Retinal pigment epithelial cell (primary cell): ENCODE data around the gene CHMP5.

Source experiments
- DNase-seq: peaks from one replicate; pipeline ENCODE4 v3.0.0-alpha.2; 2010; ENCODE audit warnings: low read depth
- H3K4me3 ChIP-seq: 2 replicates; pipeline ENCODE4 v1.5.1; 2011; ENCODE audit warnings: mild to moderate bottlenecking, low read length, control low read depth, moderate library complexity
- TF ChIP-seq, protein P1 (sequence below): conservative IDR thresholded peaks from 2 replicates; pipeline ENCODE4 v1.5.1; 2011; ENCODE audit warnings: low read depth, low read length, control low read depth, inconsistent platforms

Gene CHMP5

DNA sequence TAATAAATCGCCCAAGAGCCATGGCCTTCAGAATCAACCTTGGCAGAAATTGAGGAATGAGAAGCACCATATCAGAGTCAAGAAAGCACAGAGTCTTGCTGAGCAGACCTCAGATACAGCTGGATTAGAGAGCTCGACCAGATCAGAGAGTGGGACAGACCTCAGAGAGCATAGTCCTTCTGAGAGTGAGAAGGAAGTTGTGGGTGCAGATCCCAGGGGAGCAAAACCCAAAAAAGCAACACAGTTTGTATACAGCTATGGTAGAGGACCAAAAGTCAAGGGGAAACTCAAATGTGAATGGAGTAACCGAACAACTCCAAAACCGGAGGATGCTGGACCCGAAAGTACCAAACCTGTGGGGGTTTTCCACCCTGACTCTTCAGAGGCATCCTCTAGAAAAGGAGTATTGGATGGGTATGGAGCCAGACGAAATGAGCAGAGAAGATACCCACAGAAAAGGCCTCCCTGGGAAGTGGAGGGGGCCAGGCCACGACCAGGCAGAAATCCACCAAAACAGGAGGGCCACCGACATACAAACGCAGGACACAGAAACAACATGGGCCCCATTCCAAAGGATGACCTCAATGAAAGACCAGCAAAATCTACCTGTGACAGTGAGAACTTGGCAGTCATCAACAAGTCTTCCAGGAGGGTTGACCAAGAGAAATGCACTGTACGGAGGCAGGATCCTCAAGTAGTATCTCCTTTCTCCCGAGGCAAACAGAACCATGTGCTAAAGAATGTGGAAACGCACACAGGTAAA is 30.0 kb downstream of the CHMP5 start:
- no peak overlapping the region for H3K4me3 ChIP-seq
- TF ChIP-seq, protein P1, sequence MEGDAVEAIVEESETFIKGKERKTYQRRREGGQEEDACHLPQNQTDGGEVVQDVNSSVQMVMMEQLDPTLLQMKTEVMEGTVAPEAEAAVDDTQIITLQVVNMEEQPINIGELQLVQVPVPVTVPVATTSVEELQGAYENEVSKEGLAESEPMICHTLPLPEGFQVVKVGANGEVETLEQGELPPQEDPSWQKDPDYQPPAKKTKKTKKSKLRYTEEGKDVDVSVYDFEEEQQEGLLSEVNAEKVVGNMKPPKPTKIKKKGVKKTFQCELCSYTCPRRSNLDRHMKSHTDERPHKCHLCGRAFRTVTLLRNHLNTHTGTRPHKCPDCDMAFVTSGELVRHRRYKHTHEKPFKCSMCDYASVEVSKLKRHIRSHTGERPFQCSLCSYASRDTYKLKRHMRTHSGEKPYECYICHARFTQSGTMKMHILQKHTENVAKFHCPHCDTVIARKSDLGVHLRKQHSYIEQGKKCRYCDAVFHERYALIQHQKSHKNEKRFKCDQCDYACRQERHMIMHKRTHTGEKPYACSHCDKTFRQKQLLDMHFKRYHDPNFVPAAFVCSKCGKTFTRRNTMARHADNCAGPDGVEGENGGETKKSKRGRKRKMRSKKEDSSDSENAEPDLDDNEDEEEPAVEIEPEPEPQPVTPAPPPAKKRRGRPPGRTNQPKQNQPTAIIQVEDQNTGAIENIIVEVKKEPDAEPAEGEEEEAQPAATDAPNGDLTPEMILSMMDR = no peak
- no peak for DNase-seq

DNA sequence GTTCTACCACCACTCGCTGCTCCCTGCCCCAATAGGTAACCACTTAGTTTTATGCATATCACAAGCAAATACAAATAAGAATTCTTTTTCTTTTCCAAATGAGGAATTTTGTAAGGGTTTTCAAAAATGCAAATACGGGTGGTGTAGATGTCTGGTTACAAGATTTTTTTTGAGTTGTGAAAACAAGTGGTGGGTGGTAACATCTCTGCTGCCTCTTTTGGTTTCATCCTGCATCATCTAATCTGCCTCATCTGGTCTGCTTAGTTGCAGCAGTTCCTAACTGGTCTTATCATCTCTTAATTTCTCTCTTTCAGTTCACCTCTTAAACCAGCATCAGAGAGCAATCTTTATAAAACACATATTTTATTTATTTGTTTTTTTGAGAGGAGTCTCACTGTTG is 30.7 kb downstream of the CHMP5 start:
- no peak for DNase-seq
- no peak overlapping the region for H3K4me3 ChIP-seq
- TF ChIP-seq, protein P1 = no peak

DNA sequence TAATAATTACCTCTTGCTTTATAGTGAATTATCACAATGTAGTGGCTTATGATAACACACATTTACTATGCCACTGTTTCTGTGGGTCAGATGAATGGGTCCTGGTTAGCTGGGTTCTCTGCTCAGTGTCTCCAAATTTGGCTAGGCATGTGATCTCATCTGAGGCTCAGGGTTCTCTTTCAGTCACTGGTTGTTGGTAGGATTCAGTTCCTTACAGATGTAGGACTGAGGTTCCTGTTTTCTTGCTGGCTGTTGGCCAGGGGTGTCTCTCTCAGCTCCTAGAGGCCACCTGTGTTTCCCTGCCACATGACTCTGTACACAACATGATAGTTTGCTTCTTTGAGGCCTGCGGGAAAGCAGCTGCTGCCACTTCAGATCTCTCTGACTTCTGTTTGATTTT is 32.6 kb downstream of the CHMP5 start:
- no peak overlapping the region for H3K4me3 ChIP-seq
- DNase-seq = no peak
- TF ChIP-seq, protein P1 = no peak

DNA sequence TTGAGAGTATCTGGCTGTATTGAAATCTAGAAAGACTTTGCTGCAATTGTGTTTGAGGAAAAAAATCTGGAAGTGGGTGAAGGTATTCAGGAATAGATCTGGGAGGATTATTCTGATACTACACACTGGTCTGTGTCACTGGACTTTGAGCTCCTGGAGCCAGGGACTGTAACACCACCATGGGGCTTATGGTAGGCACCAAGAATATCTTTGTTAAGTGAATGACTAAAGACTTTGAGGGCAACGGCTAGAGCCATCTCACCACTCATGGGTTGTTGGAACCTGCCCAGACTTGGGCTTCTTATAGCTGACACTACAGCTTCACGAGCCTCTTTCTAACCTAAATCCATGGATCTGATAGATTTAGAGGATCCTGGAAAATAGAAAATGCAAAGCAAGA is 35.7 kb downstream of the CHMP5 start:
- H3K4me3 ChIP-seq = no peak overlapping the region
- DNase-seq = no peak

DNA sequence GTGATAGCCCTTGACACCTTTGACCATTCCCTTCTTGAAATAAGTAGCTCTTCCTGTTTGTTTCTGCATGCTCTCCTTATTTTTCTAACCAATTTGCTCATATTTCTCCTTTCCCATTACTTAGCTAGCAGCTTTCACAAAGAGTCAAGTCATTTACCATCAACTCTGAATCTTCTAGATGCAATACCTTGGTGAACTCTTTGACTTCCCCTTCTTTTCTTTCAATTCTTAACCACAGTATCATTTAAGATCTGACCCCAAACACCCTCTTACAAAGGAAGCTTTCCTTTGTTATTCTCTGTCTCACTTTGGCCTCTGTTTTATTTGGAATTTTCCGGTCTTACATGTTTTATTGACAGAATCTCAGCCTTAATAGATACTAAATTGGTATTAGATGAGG is 39.5 kb downstream of the CHMP5 start:
- TF ChIP-seq, protein P1 = no peak
- no peak overlapping the region for H3K4me3 ChIP-seq
- no peak for DNase-seq

More for the DNA sequence above, 35.7 kb downstream of the CHMP5 start:
- TF ChIP-seq, protein P1 = no peak

DNA sequence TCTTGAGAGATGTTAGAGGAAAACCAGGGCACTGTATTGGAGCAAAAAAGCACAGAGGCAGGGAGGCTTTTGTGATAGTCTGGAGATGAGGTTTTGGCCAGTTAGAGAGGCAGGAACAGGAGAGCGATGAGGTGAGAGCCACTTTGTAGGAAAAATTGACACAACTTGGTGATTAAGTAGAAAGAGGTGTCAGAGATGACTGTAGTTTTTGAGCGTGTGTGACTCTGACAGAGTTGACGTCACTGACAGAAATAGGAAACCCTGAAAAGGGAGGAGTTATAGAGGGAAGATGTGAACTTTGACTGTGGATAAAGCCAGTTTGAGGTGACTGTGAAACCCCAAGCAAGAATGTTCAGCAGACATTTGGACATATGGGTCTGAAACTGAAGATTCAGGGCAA is 41.2 kb downstream of the CHMP5 start:
- TF ChIP-seq, protein P1 = no peak
- no peak for DNase-seq
- H3K4me3 ChIP-seq = no peak overlapping the region

DNA sequence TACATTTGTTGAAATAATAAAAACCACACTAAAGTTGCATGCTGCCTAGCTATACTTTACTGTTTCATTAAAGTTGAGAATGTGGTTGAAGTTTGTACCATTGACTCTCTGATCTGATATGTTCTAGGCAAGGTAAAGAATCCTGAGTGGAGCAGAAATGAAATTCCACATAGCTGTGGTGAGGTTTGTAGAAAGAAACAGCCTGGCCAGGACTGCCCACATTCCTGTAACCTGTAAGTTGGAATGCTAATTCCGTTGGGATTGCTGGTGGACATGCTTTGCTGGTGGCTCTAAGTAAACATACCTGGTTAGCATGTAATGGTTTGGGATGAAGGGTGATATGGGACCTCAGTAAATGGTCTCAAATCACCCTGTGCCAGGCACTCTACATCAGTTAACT is 42.2 kb downstream of the CHMP5 start:
- no peak for DNase-seq
- no peak overlapping the region for H3K4me3 ChIP-seq
- TF ChIP-seq, protein P1 = no peak
